Measurements from ENCODE around the gene GID4. TPM values are rescaled to one million over a fixed set of nuclear protein-coding genes. Genes with fewer than 3 reads are reported as not detected.

The GID4 gene
- total RNA-seq, 3 donors from 2014 or later: 5.8 to 24.4 (median 5.8) TPM

DNA sequence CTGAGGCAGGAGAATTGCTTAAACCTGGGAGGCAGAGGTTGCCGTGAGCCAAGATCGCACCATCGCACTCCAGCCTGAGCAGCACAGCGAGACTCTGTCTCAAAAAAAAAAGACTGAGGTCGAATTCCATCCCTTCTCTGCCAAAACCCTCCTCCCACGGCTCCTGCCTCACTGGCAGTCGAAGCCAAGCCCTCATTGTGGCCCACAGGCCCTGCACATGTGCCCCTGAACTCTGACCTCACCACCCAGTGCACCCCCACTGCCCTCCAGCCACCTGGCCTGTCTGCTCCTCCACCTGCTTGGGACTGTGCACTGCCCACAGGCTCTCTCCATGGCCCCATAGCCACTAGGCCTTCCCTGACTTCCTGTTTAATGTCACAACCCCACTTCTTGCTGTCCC is 76.3 kb downstream of the GID4 start:
- Histone ChIP-seq H3K4me1 (ENCODE audit: low read depth) (no peaks in the 10 kb centered on the region), H3K4me3 (no peak overlapping the region), H3K36me3 (ENCODE audit: low read depth) (no peaks in the 10 kb centered on the region), H3K9me3 (peaks cover 3% of the 10 kb centered on the region)
- intact Hi-C loops (cut with DNase I, micrococcal nuclease): no loop called here
- TF ChIP-seq, protein P1, sequence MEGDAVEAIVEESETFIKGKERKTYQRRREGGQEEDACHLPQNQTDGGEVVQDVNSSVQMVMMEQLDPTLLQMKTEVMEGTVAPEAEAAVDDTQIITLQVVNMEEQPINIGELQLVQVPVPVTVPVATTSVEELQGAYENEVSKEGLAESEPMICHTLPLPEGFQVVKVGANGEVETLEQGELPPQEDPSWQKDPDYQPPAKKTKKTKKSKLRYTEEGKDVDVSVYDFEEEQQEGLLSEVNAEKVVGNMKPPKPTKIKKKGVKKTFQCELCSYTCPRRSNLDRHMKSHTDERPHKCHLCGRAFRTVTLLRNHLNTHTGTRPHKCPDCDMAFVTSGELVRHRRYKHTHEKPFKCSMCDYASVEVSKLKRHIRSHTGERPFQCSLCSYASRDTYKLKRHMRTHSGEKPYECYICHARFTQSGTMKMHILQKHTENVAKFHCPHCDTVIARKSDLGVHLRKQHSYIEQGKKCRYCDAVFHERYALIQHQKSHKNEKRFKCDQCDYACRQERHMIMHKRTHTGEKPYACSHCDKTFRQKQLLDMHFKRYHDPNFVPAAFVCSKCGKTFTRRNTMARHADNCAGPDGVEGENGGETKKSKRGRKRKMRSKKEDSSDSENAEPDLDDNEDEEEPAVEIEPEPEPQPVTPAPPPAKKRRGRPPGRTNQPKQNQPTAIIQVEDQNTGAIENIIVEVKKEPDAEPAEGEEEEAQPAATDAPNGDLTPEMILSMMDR (IDR thresholded peaks at IDR 0.05): no peak
- DNase-seq (no peak), ATAC-seq (no peak)

DNA sequence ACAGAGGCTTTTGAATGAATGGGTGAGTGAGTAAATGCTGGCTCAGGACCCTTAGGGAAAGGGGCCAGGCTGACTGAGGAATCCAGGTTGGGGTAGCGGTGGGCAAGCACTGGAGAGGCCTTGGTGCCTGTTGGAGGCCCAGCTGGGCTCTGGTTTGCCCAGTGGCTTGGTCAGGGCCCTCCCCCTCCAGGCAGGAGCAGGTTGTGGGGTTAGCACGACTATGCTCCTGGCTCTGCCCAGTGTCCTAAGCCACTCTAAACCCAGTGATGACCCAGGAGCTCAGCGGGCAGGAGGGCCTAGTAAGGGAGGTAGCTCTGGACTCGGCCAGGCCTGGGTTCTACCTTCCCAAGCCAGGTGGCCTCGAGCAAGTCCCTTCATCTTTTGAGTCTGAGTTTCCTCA is 76.9 kb downstream of the GID4 start:
- intact Hi-C loops (cut with DNase I, micrococcal nuclease): no loop called here
- ATAC-seq: no peak
- TF ChIP-seq, protein P1 (IDR thresholded peaks at IDR 0.05): no peak
- Histone ChIP-seq H3K9me3 (peaks cover 3% of the 10 kb centered on the region), H3K4me3 (no peak overlapping the region), H3K4me1 (ENCODE audit: low read depth) (no peaks in the 10 kb centered on the region), H3K36me3 (ENCODE audit: low read depth) (no peaks in the 10 kb centered on the region)
- no peak for DNase-seq

DNA sequence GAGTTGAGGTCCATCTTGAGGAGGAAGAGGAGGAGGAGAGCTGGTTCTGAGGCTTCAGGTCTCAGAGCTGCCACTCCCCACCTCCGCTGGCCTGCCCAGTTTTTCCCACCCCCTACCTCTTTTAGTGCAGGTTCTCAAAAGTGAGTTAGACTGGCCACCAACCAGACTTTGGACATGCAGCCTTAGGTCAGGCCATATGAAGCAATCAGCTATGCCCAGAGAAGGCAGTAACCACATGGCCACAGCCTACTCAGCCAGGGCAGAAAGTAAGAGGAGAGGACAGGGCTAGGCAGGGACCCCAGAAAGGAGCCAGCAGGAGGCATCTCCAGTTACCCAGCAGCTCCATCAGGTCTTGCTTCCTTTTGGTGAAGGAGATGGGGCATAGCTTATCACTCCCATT is 78.3 kb downstream of the GID4 start:
- H3K9me3 ChIP-seq: peaks cover 3% of the 10 kb centered on the region
- no peaks in the 10 kb centered on the region for H3K4me1 ChIP-seq (ENCODE audit: low read depth)
- H3K4me3 ChIP-seq: no peak overlapping the region
- ATAC-seq (no peak), DNase-seq (no peak)
- H3K36me3 ChIP-seq (ENCODE audit: low read depth): no peaks in the 10 kb centered on the region
- TF ChIP-seq, protein P1 (IDR thresholded peaks at IDR 0.05): no peak
- intact Hi-C loops (cut with DNase I, micrococcal nuclease): no loop called here

Other genes starting within 250 kb of the GID4 start
- gene SREBF1, start 202.4 kb upstream of the GID4 start, total RNA-seq: 100 to 1,000 TPM; 161 to 179 (median 170) TPM
- 100 to 1,000 TPM in 1 of 3 donors, 10 to 100 TPM in 2; 67.8 to 101 (median 87.7) TPM for gene TOM1L2, start 67.0 kb upstream of the GID4 start, total RNA-seq
- gene DRC3, start 66.5 kb upstream of the GID4 start, total RNA-seq: 1 to 10 TPM; 1.0 to 3.3 (median 1.4) TPM
- gene ATPAF2, start 240 bp upstream of the GID4 start, total RNA-seq: 10 to 100 TPM; 26.0 to 33.9 (median 27.2) TPM
- 10 to 100 TPM; 28.9 to 32.8 (median 32.6) TPM for gene DRG2, start 48.5 kb downstream of the GID4 start, total RNA-seq
- gene MYO15A, start 69.3 kb downstream of the GID4 start, total RNA-seq: 1 to 10 TPM in 2 of 3 donors, under 1 TPM in 1; 0.60 to 2.0 (median 1.2) TPM
- gene ALKBH5, start 144.4 kb downstream of the GID4 start, total RNA-seq: 100 to 1,000 TPM in 1 of 3 donors, 10 to 100 TPM in 2; 70.7 to 151 (median 75.6) TPM
- gene LLGL1, start 186.2 kb downstream of the GID4 start, total RNA-seq: 10 to 100 TPM in 2 of 3 donors, 1 to 10 TPM in 1; 6.7 to 15.1 (median 10.3) TPM
- 100 to 1,000 TPM; 278 to 319 (median 316) TPM for gene FLII, start 219.3 kb downstream of the GID4 start, total RNA-seq
- 10 to 100 TPM; 13.4 to 20.7 (median 16.4) TPM for gene MIEF2, start 221.3 kb downstream of the GID4 start, total RNA-seq

All from mucosa of descending colon (tissue), 3 donors.